Right renal pelvis (tissue), 4 donors: ENCODE data around the gene PPP1R14C. TPM values are rescaled to one million over a fixed set of nuclear protein-coding genes. Genes with fewer than 3 reads are reported as not detected.
"Not testable (repeated sequence)": the region's sequence is repeated elsewhere in the genome, so short reads cannot be mapped to it uniquely, and the experiment has no call there.

Experiments used
- DNase-seq, 4 donors: peaks; one replicate each; pipeline ENCODE4 v3.0.0-alpha.2; 2013; ENCODE audit warnings: low read depth in 4 of 4, low spot score in 3 of 4, missing footprints in 1 of 4
- polyA plus RNA-seq, 4 donors: library from polyadenylated mRNA; unstranded; fragments of 120-200 nt; gene quantifications; one replicate each; pipeline ENCODE4 v1.2.1, GENCODE V29; 2013; ENCODE audit not compliant: insufficient read length in 4 of 4

PPP1R14C gene
- polyA plus RNA-seq, 4 donors = 21.0 to 27.7 (median 24.8) TPM

GRCh38 chr6:150241756-150242155 lies 98.9 kb downstream of the PPP1R14C start:
- not testable (repeated sequence) for DNase-seq

- DNase-seq = no peak
These were observed 100.9 kb downstream of the PPP1R14C start for GRCh38 chr6:150243620-150244314.

DNA sequence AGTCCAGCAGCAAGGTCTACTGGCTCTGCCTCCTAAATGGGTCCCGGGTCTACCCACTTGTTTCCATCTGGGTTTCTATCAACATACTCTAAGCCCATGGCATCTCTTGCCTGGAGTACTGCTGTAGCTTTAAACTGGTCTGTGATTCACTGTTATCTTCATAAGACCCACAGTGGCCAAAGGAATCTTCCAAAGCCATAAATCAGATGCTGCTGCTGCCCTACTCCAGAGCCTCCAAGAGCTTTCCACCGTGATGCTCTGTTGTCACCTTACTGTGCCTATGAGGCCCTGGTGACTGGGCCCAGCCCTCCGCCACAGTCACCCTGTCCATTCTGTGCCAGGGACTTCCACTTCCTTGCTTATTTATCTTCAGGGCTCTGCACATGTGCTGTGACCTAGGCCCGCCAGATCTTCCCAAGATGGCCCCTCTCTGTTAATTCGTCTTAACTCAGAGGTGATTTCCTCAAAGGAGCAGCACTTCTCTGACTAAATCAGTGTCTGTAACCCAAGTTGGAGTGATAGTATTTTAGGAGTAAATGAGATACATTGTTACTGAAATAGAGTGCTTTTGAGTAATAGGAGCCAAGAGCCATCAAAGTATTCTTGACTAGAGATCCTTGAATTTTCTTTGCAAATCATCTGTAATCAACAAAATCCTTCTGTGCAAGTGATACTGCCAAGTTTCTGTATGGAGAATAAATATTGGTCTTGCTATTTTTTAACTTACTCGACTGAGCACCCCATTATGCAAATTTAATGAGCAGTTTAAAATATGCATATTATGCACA lies 102.5 kb downstream of the PPP1R14C start:
- no peak for DNase-seq

- no peak for DNase-seq
These were observed 105.0 kb downstream of the PPP1R14C start for GRCh38 chr6:150247803-150248202.

DNA sequence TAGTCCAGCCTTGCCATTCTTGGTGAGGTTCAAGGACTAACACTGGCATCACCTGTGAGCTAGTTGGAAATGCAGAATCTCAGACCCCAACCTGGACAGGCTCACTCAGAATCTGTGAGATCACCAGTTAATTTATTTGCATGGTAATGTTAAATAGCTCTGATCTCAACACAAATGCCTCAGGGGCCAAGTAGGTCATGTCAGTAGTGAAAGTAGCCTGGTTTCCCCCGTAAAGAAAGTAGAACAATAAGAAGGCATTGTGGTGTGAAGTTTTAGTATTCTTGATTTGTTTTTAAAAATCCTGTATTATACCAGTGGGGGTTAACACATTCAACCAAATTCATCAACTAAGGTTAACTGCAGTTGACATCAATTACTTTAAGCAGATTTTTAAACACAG lies 105.5 kb downstream of the PPP1R14C start:
- no peak for DNase-seq

- no peak for DNase-seq
These were observed 106.4 kb downstream of the PPP1R14C start for GRCh38 chr6:150249261-150249660.

DNA sequence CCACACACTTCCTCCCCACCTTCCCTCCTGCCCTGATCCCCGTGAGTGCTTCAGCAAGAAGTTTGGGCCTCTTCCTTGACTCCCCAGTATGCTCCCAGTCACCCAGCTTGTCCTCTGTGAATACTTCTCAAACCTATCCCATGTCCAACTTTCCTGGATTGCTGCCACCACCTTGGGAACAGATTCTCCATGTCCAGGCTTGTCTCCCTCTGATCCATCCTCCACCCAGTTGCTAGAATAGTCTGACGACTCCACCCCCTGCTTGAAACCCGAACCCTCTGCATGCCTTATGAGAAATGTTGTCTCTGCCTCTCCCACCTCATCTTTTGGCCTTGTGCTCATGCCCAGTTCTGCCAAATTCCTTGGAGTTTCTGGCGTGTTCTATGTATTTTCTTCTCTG lies 108.0 kb downstream of the PPP1R14C start:
- DNase-seq = no peak

DNA sequence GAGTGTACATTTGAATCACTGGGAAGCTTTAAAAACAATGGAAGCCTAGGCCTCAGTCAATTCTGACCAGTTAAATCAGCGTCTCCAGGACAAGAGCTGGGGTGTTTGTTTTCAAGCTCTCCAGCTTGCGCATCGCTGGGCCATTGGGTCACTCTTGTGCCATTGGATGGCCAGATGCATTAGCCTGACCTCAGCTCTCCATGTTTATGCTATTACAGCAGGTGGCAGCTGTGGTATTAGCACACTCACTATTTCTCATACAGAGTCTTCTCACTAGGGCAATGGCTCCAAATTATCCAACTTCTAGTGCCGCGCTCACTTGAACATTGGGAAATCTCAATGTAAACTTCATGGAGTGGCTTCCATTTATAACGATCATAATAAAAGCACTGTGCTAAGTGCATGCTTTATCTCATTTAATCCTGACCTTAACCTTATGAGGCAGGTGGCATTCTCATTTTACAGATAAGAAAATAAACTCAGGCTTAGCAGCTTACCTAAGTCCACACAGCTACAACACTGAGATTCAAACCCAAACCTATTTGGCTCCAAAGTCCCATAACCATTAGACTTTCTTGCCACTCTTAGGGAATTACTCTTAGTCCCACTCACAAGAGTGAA lies 108.8 kb downstream of the PPP1R14C start:
- no peak for DNase-seq

- no peak for DNase-seq
These were observed 110.0 kb downstream of the PPP1R14C start for GRCh38 chr6:150252714-150253444.

DNA sequence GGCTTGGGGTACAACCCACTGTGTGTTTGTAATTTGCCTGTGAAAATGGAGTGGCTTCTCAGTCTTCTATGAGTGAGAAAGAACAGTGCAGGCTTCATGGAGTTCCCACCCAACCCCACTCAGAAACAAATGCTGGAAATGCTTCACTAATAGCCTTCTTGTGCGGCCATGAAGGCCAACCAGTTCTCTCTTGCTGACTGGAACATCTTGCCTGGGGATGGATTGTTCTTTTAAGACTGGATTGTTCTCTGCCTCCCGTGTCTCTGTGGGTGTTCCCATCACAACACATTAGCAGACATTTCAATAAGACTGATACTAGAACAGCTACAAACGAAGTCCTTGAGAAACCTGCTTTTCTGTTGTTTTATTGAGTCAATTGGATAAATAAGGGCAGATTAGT lies 110.6 kb downstream of the PPP1R14C start:
- DNase-seq = no peak

- no peak for DNase-seq
These were observed 111.9 kb downstream of the PPP1R14C start for GRCh38 chr6:150254770-150255169.

GRCh38 chr6:150255840-150256239 lies 113.0 kb downstream of the PPP1R14C start:
- no peak for DNase-seq

DNA sequence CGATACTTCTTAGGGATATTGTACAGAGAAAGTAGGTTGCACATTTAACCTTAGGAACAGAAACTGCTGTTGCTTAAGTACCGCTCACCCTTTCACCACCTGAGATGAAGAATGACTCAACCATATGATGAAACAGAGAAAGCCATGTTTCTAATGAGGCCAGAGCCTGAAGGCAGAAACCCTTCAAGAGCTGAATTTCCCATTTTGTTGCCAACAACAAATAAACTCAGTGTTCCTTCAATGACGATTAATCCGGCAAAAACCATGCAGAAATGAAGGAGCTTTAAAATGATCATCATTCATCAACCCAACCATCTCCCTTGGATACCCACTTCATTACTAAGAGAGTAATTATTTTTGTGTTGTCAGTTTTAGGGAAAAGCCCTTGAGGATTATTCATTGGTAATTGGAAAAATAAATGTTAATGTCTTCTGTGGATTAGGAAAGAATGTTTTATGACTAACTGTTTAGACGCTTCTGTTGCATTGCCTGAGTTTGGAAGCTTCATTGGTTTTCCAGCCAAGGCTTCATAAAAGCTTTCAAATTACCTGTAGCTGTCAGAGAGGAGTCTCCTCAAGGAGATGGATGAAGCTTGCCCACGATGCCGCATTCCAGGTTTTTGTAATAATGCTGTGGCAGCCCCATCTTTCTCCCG lies 113.9 kb downstream of the PPP1R14C start:
- DNase-seq = no peak

GRCh38 chr6:150258381-150258780 lies 115.5 kb downstream of the PPP1R14C start:
- no peak for DNase-seq

GRCh38 chr6:150260931-150261330 lies 118.1 kb downstream of the PPP1R14C start:
- no peak for DNase-seq

- no peak for DNase-seq
These were observed 119.3 kb downstream of the PPP1R14C start for GRCh38 chr6:150261997-150262697.

GRCh38 chr6:150263765-150264404 lies 121.0 kb downstream of the PPP1R14C start:
- no peak for DNase-seq

- DNase-seq = no peak
These were observed 123.5 kb downstream of the PPP1R14C start for GRCh38 chr6:150266309-150266708.

- no peak for DNase-seq
These were observed 124.3 kb downstream of the PPP1R14C start for GRCh38 chr6:150266963-150267685.
